HG02870 (cell line): Measurements from ENCODE around the gene DRC3.
"Not testable (repeated sequence)": the region's sequence is repeated elsewhere in the genome, so short reads cannot be mapped to it uniquely, and the experiment has no call there.

Source experiments
- ATAC-seq: cut with Tn5 transposase; IDR thresholded peaks from one replicate; pipeline ENCODE4 v1.9.1; 2021; ENCODE audit warnings: mild to moderate bottlenecking, moderate library complexity; ENCODE audit not compliant: unreplicated experiment

Gene DRC3

DNA sequence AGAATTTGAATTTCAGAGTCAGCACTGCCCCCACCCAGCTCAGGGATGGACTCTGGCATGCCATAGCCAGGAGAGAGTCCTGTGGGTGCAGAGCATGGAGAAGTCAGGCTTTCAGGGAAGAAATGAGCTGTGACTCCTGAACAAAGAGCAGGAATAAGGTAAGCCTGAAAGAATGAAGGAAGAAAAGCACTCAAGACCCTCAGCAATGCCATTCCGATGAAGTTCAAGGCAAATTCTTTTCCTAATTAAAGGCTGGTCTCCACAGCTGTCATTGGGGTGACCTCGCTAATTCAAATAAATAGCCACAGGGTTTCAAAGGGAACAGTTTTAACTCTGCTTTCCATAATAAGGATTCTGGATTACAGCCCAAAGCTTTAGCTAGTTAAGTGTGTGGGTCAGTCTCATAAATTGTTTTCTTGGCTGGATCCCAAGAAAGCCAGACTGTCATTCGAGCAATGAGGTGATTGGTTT lies 32.2 kb upstream of the DRC3 start:
- no peak for ATAC-seq

DNA sequence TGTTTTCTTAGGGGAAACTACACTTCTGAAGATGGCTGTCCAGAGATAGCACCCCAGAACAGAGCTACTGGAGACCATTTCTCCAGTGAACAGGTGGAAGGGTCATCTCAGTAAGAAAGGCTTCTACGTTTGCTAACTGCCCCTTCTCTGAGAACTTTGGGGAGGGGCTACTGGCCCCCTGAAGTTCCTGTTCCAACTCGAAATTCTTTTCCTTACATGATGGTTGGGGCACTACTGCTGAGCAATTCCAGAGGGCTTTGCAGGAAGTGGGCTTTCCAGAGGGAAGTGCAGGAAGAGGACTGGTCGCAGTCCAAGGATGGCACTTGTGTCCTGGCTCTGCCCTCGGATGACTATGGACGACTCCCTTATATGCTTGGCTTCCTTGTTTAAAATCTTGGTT lies 31.6 kb upstream of the DRC3 start:
- no peak for ATAC-seq

DNA sequence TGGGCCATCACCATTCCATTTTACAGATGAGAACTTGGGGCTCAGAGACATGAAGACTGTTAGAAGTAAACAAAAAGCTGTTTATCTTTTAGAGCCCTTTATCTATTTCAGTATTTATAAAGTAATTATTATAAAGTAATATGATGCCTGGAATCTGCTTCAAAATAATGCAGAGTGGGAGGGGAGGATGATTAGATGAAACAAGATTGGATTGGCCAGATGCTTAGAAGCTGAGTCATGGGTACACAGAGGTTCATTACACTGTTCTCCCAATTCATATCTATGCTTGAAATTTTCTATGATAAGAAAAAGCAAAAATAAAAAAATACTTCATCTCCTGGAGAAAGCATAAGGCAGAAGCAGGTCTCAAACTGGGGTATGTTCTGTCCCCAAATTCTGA lies 29.8 kb upstream of the DRC3 start:
- ATAC-seq, result no peak

DNA sequence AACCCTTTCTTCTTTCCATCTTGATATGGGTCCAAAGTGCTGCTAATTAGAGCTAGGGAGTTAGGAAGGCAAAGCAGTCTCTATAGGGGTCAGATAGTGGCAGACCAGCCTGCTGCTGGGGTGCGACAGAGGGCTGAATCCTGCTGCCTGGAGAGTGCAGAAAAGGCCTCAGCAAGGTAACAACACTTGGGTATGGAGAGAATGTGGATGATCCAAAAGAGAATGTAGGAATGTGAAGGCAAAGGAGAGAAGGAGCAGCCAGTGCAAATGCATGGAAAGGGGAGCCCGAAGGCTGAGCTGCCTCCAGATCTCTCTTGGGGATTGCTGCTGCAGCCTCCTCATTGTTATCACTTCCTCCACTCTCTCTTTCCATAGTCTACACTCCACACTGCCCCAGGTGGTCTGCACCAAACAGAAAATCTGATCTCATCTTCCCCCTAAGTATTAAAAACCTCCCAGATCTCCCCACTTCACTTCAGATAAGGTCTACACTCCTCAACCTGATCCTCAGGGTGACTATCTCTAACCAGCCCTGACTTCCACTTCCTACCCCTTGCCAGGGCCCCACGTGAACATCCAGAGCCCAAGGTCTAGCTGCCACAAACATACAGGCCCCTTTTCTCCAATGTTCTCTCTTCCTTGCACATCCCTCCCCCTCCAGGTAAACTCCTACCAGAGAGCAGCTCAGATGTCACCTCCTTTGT lies 29.2 kb upstream of the DRC3 start:
- ATAC-seq, result no peak

DNA sequence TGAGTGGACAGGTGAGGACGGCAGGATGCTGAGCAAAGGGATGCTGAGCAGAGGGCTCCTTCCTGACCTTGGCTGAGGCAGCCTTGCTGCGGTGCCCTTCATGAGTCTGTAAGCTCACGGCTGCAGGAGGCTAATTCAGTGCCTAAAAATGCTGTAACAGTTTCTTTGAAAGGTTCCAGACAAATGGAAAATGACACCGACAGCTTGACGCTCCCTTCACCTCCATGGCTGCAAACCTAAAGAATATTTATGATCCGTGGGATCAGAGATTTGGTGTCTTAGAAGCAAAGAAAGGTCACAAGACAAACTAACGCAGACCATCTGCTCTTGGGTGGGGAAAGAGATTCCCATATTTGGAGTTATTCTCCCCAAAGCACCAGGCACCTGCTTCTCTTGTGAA lies 28.4 kb upstream of the DRC3 start:
- no peak for ATAC-seq

DNA sequence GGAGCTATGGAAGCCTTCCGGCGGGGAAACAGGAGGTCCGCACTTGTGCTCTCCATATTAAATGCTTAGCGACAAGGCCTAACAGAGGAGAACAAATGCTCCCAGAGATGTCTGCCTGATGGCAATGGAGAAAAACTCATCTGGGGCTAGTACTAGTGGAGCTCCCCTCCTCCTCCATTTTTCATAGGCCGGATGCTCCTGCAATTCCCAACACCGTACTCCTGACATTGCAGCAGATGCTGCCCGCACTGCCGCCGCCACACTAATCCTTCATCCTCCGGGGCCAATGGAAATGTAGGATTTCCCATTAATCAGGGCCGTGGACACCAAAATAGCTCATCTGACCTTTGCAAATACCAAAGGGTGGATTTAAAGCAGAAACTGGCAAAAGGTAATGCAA lies 27.9 kb upstream of the DRC3 start:
- ATAC-seq, result no peak

DNA sequence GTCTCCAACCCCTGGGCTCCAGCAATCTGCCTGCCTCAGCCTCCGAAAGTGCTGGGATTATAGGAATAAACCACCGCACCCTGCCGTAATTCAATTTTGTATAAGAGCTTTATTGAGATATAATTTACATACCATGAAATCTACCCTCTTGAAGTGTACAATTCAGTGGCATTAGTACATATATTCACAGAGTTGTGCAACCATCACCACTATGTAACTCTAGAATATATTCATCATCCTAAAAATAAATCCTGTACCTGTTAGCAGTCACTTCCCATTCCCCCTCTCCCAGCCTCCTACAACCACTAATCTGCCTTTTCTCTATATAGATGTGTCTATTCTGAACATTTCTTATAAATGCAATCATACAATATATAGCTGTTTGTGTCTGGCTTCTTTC lies 26.6 kb upstream of the DRC3 start:
- ATAC-seq, result no peak

DNA sequence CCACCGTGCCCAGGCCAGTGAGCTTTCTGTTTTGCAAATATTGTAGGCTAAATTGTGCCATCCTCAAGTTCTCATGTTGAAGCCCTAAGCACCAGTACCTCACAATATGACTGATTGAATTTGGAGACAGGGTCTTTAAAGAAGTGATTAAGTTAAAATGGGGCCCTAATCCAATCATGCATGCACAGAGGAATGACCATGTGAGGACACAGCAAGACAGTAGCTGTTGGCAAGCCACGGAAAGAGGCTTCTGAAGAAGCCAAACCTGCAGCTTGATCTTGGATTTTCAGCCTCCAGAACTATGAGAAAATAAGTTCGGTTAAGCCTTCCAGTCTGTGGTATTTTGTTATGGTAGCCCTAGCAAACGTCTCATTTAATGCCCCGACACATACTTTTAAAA lies 25.4 kb upstream of the DRC3 start:
- ATAC-seq, result no peak

DNA sequence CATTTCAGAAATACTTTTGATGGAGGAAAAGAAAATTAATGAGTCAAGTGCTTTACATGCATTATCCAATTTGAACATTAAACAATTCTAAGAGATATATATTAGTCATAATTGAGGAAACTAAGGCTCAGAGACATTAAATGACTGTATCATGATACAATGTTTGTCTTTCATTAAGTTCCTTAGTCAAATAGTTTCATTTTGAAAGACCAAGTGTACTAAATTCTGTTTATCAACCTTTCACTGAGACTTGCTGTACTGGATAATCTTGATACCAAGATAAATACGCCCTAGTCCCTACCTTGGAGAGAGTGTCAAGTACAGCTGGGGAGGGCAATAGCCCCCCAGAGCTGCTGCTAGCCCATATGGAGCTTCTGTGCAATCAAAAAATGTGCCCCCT lies 24.7 kb upstream of the DRC3 start:
- ATAC-seq, result no peak

DNA sequence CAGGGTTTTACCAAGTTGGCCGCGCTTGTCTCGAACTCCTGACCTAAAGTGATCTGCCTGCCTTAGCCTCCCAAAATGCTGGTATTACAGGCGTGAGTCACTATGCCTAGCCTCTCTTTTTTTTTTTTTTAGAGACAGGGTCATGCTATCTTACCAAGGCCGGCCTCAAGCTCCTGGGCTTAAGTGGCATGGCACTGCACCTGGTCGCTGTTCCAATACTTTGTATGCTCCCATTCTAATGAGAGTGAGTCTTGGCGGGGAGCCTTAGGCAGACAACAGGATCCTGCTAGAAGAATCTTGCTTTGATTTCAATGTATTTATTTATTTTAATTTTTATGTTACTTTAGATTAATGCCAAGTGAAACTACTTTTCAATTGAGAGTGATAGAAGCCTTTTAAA lies 22.3 kb upstream of the DRC3 start:
- no peak for ATAC-seq

DNA sequence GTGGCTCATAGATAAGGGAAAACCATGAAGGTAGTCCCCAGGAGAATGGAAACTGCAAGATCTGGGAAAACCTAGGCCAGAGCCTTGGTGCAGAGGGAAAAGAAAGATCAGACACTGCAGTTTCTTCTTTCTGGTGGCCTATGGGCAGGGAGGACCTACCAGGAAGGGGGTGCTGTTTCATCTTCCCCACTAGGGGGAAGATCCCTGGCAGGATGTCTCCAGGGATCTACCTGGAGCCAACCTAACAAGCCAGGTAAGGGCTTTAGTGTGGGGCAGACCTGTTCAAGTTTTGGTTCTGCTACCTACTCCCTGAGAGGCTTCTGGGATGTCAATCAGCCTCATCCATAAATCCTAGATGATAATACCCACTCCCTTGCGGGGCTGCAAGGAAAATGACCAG lies 21.9 kb upstream of the DRC3 start:
- ATAC-seq, result no peak

DNA sequence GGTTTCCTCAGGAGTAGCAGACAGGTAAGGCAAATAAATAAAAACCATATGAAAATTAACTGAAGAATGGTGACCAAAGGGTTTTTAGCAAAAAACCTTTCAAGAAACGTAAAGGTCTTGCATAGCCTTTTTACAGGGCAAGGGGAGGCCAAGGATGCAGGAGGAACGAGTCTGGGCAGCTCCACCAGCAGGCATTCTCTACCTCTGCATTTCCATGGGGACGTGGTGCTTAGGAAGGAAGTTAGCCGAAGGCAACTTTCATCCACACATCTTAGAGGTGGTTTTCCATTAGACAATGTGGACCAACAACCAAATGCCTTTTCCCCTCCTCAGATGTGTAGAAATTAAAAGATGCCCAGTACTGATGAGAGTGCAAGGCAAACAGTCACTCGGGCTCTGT lies 21.1 kb upstream of the DRC3 start:
- ATAC-seq, result no peak

DNA sequence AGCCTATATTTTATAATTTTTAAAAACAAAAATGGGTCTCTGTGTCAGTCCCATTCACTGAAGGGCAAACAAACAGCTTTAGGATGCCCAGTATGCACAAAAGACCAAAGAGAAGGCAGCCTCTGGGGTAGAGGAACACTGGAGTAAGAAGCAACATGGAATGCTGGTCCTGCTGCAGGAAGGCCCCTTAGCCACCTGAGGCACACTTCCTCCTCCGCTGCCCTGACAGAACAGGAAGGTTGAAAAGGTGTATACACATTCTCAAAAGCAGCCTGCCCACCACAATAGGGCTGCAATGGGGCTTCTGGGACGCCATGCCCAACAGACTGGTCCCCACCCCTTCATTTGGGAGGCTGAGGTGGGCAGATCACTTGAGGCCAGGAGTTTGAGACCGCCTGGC lies 20.0 kb upstream of the DRC3 start:
- ATAC-seq, result no peak

DNA sequence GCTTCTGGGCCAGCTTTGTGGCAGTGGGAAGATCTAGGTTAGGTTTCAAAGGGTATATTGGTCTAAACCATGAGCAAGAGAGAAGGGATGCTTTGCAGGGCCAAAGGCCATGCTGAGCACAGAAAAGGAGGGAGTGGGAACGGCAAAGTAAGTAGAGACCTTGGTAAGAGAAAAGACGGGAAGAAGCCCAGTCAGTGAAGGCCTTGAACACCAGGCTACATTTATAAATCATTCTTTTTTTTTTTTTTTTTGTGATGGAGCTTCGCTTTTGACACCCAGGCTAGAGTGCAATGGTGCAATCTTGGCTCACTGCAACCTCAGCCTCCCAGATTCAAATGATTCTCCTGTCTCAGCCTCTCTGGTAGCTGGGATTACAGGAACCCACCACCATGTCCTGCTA lies 18.6 kb upstream of the DRC3 start:
- ATAC-seq, result no peak

DNA sequence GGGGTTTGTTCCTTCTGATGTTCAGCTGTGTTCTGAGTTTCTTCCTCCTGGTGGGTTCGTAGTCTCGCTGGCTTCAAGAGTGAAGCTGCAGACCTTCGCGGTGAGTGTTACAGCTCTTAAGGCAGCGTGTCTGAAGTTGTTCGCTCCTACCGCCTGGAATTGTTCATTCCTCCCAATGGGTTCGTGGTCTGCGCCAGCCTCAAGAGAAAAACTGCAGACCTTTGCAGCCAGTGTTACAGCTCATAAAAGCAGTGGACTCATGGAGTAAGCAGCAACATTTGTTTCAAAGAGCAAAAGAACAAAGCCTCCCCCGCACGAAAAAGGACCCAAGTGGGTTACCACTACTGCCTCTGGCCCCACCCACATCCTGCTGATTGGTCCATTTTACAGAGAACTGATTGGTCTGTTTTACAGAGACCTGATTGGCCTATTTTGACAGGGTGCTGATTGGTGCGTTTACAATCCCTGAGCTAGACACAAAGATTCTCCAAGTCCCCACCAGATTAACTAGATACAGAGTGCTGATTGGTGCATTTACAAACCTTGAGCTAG lies 16.8 kb upstream of the DRC3 start:
- ATAC-seq, result not testable (repeated sequence)

DNA sequence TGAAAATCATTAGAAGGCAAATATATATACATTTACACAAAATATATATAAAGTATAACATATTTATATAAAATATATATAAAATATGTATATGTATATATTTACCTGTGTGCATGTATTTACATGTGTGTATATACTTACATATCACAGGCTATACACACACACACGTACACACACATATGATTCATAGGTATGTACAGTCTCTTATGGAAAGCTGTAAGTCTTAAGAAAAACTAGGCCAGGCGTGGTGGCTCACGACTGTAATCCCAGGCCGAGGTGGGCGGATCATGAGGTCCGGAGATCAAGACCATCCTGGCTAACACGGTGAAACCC lies 15.1 kb upstream of the DRC3 start:
- no peak for ATAC-seq

DNA sequence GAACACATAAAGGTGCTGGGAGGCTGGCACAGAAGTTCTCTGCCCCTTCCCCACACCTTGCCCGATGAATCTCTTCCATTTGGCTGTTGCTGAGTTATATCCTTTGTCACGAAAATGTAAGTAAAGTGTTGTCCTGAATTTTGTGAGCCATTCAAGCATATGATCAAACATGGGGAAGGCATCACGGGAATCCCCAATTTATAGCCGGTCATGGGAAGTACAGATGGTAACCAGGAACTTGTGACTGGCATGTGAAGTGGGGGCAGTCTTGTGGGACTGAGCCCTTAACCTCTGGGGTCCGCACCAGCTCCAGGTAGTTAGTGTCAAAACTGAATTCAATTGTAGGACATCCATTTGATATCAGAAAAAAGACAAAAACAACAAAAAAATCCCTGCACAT lies 13.7 kb upstream of the DRC3 start:
- no peak for ATAC-seq

DNA sequence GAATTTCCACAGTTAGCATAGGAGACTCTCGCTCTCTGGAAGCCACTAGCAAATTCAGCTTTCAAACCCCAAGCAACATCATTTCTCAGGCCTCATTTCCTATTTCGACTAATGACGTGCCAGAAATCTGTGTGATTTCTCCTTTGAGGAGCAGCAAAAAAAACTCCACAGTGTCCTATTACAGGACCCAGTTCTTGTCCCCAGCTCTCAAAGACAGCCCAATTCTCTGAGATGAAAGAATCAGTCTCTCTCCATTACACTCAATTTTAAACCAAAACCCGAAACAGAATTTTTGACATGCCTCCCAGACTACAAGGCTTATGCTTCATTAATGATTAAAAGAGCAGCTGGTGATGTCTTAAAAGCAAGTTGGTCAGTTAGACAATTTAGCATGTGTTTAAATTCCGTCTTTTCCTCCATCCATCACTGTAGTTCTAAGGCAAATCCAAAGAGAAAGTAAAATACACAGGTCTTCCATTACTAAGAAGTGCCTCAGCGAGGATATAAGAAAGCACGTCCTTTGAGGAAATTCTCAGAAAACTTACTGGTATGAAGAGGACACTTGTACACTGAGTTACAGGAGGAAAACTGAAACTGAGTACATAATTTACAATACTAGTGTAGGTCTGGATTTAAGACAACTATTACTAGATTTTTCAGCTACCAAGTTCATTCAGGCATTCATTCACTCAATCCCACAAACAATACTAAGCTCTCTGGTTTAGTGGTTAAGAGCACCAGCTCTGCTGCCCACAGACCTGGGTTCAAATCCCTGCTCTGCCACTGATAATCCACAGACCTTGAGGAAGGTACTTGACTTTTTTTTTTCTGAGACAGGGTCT lies 12.9 kb upstream of the DRC3 start:
- ATAC-seq, result no peak

DNA sequence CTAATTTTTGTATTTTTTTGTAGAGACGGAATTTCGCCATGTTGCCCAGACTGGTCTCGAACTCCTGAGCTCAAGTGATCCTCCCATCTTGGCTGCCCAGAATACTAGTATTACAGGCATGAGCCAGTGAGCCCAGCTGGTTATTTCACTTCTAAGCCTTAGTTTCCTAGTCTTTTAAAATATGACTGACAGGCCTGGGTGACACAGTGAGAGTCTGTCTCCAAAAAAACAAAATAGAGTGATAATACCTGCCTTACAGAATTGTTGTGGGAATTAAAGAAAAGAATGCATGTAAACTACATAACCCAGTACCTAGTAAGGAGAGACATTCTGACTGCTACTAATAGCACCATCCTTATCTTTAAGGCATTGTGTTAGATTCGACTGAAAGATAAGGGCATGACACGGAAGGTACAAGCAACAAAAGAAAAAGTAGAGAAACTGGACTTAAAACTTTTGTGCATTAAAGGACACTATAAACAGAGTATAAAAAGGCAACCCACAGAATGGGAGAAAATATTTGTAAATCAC lies 12.1 kb upstream of the DRC3 start:
- ATAC-seq, result no peak

DNA sequence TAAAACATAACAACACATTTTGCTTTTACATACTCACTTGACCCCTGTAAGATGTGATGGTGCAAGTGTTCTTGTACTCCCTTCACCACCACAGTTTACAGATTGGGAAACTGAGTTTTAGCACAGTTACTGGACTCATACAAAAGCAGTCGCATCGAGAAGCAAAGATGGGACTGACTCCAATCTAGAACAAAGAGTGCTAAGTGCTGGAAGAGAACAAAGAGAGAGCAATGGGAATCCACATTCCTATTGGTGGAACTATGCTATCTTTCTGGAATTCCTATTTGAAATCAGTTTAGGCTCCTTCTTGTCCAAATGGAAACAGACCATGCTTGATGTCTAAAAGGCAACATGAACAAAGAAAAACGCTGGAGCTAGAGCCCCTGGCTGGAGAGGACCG lies 9.6 kb upstream of the DRC3 start:
- ATAC-seq, result no peak

DNA sequence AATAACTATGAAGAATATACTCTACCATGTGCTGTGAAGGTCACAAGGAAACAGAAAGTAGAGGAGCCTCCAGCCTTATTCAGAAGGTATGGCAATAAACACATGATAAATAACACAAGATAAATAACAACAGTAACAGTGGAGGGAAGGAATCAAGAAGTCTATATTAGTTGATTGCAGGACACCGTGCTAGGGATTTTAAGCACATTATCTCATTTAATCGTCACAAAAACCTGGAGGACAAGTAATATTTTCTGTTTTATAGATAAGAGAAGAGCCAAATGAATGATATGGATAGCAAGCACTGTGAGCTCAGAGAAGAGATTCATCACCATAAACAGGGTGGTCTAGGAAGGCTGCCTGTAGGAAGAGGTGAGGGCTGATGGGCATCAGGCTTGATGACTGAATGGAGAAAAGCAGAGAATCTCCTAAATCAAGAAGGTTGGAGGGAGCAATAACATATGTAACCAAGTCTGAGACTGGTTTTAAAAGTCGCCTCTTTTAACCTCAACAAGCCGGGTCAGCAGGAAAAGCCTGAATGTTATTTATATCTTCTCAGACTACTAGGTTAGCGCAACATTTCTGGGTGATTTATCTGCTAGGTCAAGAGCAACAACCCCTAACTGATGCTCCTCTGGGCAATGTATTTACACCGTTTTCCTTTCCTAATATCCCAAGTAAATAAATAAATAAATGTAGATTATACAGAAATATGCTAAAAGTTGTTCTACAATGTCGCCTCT lies 8.8 kb upstream of the DRC3 start:
- no peak for ATAC-seq
